HEK293T (cell line): Measurements from ENCODE around the gene HIRIP3.

Experiments
- BHLHE40 ChIP-seq: fragments of 450-650 bp; IDR thresholded peaks from 2 replicates; pipeline ENCODE4 v1.6.1; 2016; ENCODE audit warnings: mild to moderate bottlenecking, moderate library complexity, borderline replicate concordance
- ELF4 ChIP-seq: fragments of 450-650 bp; IDR thresholded peaks from 2 replicates; pipeline ENCODE4 v1.6.1; 2017; ENCODE audit warnings: antibody characterized with exemption
- SP1 ChIP-seq: fragments of 450-650 bp; IDR thresholded peaks from 2 replicates; pipeline ENCODE4 v1.6.1; 2017
- SUZ12 ChIP-seq: fragments of 450-650 bp; IDR thresholded peaks from 2 replicates; pipeline ENCODE4 v1.6.1; 2016; ENCODE audit warnings: mild to moderate bottlenecking

DNA sequence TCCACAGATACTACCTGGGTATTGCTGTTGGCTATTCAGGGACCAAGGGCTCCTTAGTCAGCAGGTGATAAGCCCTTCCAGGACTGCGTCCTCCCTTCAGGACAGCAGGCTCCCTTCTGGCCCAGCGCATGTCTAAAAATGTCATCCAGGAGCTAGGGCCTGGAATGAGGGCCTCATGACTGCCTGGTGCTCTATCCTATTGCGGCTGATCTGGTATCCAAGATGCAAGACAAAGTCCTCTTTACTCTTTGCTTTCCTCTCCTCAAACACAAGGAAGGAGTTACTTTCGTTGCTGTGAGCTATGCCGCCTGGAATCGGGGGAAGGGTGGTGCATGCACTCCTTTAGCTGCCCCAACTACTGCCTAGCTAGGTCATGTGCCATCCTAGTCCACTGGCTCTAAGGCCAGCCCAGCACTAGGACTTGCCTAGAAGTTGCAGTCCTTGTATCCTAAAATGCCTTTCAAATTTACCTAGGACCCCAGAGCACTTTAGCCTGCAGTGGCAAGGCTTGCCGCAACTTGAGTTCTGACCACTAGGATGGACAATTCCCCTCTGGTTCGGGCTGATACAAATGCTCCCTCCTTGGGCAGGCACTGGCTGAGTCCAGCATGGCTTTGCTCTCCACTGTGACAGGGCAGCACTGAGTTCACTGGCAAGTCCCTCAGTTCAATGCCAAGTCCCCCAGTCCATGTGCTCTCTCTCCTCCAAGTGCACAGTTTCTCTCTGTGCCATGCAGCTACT lies 43.6 kb downstream of the HIRIP3 start:
- TF ChIP-seq SP1 (no peak), SUZ12 (no peak), BHLHE40 (no peak), ELF4 (no peak)
